ENCODE data around the gene TBX19. TPM values are rescaled to one million over a fixed set of nuclear protein-coding genes. Genes with fewer than 3 reads are reported as not detected.
A peak's percentile ranks its signal among the peaks of the same experiment; 100 is the strongest.

TBX19 gene
- total RNA-seq, 1 experiment from 2014 or later: 3.0 TPM

DNA sequence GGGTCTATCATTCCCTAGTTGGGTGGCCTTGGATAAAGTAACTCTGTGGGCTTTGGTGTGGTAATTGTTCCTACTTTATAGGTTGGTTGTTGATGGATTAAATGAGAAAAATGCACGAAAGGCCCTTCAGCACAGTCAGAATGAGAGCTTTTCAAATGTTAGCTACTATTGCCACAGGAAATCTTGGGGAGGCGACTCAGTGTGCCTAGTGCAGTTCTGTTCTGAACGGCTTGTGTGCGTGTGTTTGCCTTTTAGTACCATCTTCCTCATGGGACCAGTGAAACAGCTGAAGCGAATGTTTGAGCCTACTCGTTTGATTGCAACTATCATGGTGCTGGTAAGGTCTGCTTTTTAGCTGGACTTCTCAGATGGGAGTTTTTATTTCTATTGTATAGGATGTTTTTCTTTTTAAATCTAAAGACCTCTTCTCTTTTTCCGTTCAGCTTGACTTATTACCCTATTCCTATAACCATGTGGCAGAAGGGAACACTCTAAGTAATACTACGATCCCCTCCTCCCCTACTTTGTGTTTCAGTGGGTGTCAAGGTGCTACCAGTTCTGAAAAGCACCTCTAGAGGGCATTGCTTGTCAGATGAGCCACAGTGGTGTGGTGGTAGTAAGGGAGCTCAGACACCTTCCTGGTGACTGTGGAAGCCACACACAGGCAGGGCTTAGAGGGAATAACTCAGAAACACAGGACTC lies 45.7 kb upstream of the TBX19 start:
- RAD21 ChIA-PET (ENCODE audit: low non-redundant PET in 1 of 2, low total read pairs in 2 of 2, uncharacterized antibody in 2 of 2, unreplicated experiment in 2 of 2): interaction anchor here (0.6 to 2.1 kb wide), 5 partner anchors 86 to 880 kb away, joined by 3 to 13 read pairs (median 4); no protein-coding TSS in a partner anchor
- H3K79me2 ChIP-seq (ENCODE audit: insufficient read depth, low read length): peaks cover 39% of the 10 kb centered on the region
- H3K4me3 ChIP-seq (replicated peaks in 1 of 2; ENCODE audit: low read depth in 1 of 2, low read length in 2 of 2): no peak overlapping the region
- no peak overlapping the region for H3K27ac ChIP-seq (ENCODE audit: low read depth, low read length)
- H4K20me1 ChIP-seq (ENCODE audit: insufficient read depth): no peaks in the 10 kb centered on the region
- no peaks in the 10 kb centered on the region for H3K9me2 ChIP-seq (ENCODE audit: insufficient read depth)
- peaks cover 18 to 38% of the 10 kb centered on the region in 2 experiments; a peak in 3 of 4 replicates for H3K36me3 ChIP-seq (ENCODE audit: control insufficient read depth in 1 of 2, insufficient read depth in 2 of 2, low read length in 2 of 2)
- no peaks in the 10 kb centered on the region for H3K27me3 ChIP-seq (ENCODE audit: insufficient read depth, low read length)
- TF ChIP-seq, protein P1, sequence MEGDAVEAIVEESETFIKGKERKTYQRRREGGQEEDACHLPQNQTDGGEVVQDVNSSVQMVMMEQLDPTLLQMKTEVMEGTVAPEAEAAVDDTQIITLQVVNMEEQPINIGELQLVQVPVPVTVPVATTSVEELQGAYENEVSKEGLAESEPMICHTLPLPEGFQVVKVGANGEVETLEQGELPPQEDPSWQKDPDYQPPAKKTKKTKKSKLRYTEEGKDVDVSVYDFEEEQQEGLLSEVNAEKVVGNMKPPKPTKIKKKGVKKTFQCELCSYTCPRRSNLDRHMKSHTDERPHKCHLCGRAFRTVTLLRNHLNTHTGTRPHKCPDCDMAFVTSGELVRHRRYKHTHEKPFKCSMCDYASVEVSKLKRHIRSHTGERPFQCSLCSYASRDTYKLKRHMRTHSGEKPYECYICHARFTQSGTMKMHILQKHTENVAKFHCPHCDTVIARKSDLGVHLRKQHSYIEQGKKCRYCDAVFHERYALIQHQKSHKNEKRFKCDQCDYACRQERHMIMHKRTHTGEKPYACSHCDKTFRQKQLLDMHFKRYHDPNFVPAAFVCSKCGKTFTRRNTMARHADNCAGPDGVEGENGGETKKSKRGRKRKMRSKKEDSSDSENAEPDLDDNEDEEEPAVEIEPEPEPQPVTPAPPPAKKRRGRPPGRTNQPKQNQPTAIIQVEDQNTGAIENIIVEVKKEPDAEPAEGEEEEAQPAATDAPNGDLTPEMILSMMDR (IDR thresholded peaks at IDR 0.05 in 2 of 3, conservative IDR thresholded peaks at IDR 0.05 in 1 of 3; ENCODE audit: borderline replicate concordance in 1 of 3, insufficient read depth in 1 of 3, low read depth in 2 of 3, low read length in 2 of 3): peak; percentile 57 to 86 (median 84); a peak in 5 of 6 replicates
- no peak for TF ChIP-seq FOSL1 (IDR thresholded peaks at IDR 0.05; ENCODE audit: low read depth)
- TF ChIP-seq CBX3 (IDR thresholded peaks at IDR 0.05; ENCODE audit: low read depth): no peak; the same call in 1 of the 2 replicates
- TF ChIP-seq RAD21 (IDR thresholded peaks at IDR 0.05; ENCODE audit: low read depth): peak; percentile 73
- TF ChIP-seq, protein P2, sequence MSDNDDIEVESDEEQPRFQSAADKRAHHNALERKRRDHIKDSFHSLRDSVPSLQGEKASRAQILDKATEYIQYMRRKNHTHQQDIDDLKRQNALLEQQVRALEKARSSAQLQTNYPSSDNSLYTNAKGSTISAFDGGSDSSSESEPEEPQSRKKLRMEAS (IDR thresholded peaks at IDR 0.05): no peak
- H3K9me3 ChIP-seq (ENCODE audit: control insufficient read depth in 1 of 2, insufficient read depth in 1 of 2, low read depth in 1 of 2, low read length in 2 of 2): no peaks in the 10 kb centered on the region
- H2AFZ ChIP-seq (ENCODE audit: low read depth, low read length, poor library complexity, severe bottlenecking): no peak overlapping the region
- 0 out of 4 replicates have a peak, but pooled peaks cover 0 to 6% of the 10 kb centered on the region in 2 experiments for H3K4me1 ChIP-seq (ENCODE audit: control insufficient read depth in 1 of 2, insufficient read depth in 2 of 2, low read length in 2 of 2)
- H3K4me2 ChIP-seq (ENCODE audit: low read length): no peak overlapping the region
- peak; percentile 31 for DNase-seq (ENCODE audit: low read depth, low spot score)
- CTCF ChIA-PET: interaction anchor here (0.6 to 2.2 kb wide), 27 partner anchors 8 to 1114 kb away, joined by 3 to 27 read pairs (median 4); partner anchors contain the start of gene SFT2D2
- no TSS peak for BruUV-seq (replicated peaks)
- peak; percentile 99 for ATAC-seq
- H3K9ac ChIP-seq (ENCODE audit: low read length): no peak overlapping the region
- POLR2A ChIA-PET: interaction anchor here (0.7 kb wide), 1 partner anchor 52 kb away, joined by 3 read pairs; no protein-coding TSS in a partner anchor
- intact Hi-C loops (cut with micrococcal nuclease): loop anchor here (2.0 kb wide), 1 partner anchor 86 kb away; no protein-coding TSS in a partner anchor

Data from HCT116 (cell line).